Omental fat pad (tissue), 4 donors: ENCODE results near the gene F2RL1. TPM values are rescaled to one million over a fixed set of nuclear protein-coding genes. Genes with fewer than 3 reads are reported as not detected.
"Not testable (repeated sequence)": the region's sequence is repeated elsewhere in the genome, so short reads cannot be mapped to it uniquely, and the experiment has no call there.

Experiments used
- ATAC-seq: fragments of 150-250 bp; one replicate; pipeline ENCODE4 v1.9.1; 2016; ENCODE audit warnings: mild to moderate bottlenecking, moderate library complexity; ENCODE audit not compliant: low FRiP score
- DNase-seq: peaks from one replicate; pipeline ENCODE4 v3.0.0-alpha.2; 2019; ENCODE audit warnings: low spot score
- total RNA-seq, 4 donors: library from RNA; depleted of rRNA; stranded (reverse); fragments of >200 nt; gene quantifications; one replicate each; pipeline ENCODE4 v1.1.0, GENCODE V29; 2016
- TF ChIP-seq, protein P1 (sequence below), 3 donors: fragments of 450-650 bp; IDR thresholded peaks; one replicate each; pipeline ENCODE4 v1.5.1; 2016 to 2017; ENCODE audit warnings: antibody characterized with exemption in 3 of 3, mild to moderate bottlenecking in 3 of 3, moderate library complexity in 2 of 3

F2RL1 gene
- total RNA-seq = 1 to 10 TPM; 1.6 to 7.7 (median 3.3) TPM

GRCh38 chr5:76818844-76819831 lies at the start of gene F2RL1:
Gene F2RL1 (plus strand): TSS chr5:76819030. CDS start chr5:76819183, 153 bp downstream.
- peak; percentile 35 for DNase-seq

DNA sequence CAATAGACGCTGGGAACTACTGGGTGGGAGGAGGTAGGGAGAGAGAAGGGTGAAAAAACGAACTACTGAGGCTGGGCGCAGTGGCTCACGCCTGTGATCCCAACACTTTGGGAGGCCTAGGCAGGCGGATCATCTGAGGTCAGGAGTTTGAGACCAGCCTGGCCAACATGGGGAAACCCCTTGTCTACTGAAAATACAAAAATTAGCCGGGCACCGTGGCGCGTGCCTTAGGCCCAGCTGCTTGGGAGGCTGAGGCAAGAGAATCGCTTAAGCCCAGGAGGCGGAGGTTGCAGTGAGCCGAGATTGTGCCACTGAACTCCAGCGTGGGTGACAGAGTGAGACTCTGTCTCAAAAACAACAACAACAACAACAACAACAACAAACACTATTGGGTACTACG lies 47.8 kb upstream of the F2RL1 start:
- not testable (repeated sequence) for DNase-seq, ATAC-seq

More at GRCh38 chr5:76818844-76819831, at the start of gene F2RL1:
- peak; percentile 87 for ATAC-seq
- TF ChIP-seq, protein P1, sequence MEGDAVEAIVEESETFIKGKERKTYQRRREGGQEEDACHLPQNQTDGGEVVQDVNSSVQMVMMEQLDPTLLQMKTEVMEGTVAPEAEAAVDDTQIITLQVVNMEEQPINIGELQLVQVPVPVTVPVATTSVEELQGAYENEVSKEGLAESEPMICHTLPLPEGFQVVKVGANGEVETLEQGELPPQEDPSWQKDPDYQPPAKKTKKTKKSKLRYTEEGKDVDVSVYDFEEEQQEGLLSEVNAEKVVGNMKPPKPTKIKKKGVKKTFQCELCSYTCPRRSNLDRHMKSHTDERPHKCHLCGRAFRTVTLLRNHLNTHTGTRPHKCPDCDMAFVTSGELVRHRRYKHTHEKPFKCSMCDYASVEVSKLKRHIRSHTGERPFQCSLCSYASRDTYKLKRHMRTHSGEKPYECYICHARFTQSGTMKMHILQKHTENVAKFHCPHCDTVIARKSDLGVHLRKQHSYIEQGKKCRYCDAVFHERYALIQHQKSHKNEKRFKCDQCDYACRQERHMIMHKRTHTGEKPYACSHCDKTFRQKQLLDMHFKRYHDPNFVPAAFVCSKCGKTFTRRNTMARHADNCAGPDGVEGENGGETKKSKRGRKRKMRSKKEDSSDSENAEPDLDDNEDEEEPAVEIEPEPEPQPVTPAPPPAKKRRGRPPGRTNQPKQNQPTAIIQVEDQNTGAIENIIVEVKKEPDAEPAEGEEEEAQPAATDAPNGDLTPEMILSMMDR (IDR thresholded peaks at IDR 0.05) = no peak

DNA sequence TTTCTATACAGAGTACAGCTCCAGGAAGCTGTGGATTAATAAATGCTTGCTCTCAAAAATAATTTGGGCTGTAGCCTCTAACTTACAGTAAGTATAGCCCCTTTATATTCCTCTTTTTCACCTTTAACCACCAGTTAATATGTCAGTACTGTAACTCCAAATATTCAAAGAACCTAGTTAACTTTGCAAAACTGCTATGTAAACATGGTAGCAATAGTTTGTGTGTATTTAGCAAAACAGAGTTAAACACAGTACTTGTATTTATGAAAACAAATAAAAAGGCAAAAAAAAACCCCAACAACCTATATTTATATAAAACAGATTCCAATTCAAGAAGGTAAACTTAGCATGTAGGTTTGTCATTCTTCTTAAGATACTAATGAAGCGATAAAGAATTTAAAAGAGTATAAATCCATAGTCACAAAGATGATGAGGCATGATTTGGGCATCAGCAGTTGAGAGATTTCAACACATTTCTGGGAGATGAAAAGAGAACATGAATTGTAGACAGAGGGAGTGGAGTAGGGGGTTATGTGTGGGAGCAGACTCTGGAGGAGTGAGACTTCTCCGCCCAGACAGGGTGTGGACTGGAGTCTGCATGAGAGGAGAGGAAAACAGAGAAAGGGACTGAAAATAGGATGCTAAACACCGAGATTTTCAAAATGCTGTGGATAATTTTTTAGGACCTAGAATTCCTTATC lies 47.0 kb upstream of the F2RL1 start:
- DNase-seq = no peak
- peak; percentile 74 for ATAC-seq

GRCh38 chr5:76775921-76776320 lies 42.9 kb upstream of the F2RL1 start:
- ATAC-seq = no peak
- TF ChIP-seq, protein P1 (IDR thresholded peaks at IDR 0.05) = no peak
- no peak for DNase-seq

More for the DNA sequence above, 47.0 kb upstream of the F2RL1 start:
- TF ChIP-seq, protein P1 (IDR thresholded peaks at IDR 0.05) = no peak

GRCh38 chr5:76776391-76776790 lies 42.4 kb upstream of the F2RL1 start:
- TF ChIP-seq, protein P1 (IDR thresholded peaks at IDR 0.05) = no peak
- no peak for DNase-seq
- ATAC-seq = no peak

DNA sequence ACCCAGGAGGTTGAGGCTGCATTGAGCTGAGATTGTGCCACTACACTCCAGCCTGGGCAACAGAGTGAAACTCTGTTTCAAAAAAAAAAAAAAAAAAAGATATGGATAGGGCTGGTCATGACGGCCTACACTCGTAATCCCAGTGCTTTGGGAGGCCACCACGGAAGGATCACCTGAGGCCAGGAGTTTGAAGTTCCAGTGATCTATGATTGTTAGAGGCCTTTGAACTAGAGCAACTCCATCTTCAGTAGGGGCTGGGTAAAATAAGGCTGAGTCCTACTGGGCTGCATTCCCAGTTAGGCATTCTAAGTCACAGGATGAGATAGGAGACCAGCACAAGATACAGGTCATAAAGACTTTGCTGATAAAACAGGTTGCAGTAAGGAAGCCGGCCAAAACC lies 38.2 kb upstream of the F2RL1 start:
- DNase-seq, ATAC-seq: not testable (repeated sequence)

DNA sequence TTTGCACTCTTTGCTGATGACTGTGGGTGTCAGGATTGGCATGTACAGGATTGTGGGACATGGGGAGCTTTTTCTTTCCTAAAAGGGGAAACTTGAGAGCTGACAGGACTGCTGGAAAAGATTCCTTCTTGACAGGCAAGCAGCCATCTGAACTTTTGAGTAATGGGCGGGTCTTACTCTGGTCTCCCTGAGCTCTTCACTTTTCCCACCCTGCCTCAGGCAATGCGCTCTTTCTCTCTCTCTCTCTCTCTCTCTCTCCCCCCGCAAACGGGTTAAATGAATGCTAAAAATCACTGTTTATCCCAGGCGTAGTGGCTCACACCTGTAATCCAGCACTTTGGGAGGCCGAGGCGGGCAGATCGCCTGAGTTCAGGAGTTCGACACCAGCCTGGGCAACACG lies 37.1 kb upstream of the F2RL1 start:
- TF ChIP-seq, protein P1 (IDR thresholded peaks at IDR 0.05) = no peak
- ATAC-seq = no peak

More for the DNA sequence above, 37.1 kb upstream of the F2RL1 start:
- no peak for DNase-seq
